Spleen (tissue), 11 donors: ENCODE data around the gene KLHL35. TPM values are rescaled to one million over a fixed set of nuclear protein-coding genes. Genes with fewer than 3 reads are reported as not detected.
A peak's percentile ranks its signal among the peaks of the same experiment; 100 is the strongest.

Experiments
- DNase-seq: peaks from one replicate; pipeline ENCODE4 v3.0.0-alpha.2; 2020
- H3K27ac ChIP-seq, 8 donors: fragments of 200-600 bp; sonication (generic) in 7 of 8; 1 replicate in 4 of 8; 2 replicates in 4 of 8; pipeline versions ENCODE4 v1.5.0 to v1.8.0; 2016 to 2021; ENCODE audit warnings: inconsistent platforms in 4 of 8, mild to moderate bottlenecking in 4 of 8, moderate library complexity in 1 of 8
- H3K27me3 ChIP-seq, 7 donors: fragments of 200-600 bp; sonication (generic) in 6 of 7; replicated peaks in 1 of 7; 1 replicate in 4 of 7; 2 replicates in 3 of 7; pipeline versions ENCODE4 v1.5.0 to v1.8.0; 2016 to 2021; ENCODE audit warnings: inconsistent platforms in 3 of 7, mild to moderate bottlenecking in 1 of 7
- H3K36me3 ChIP-seq, 6 donors: fragments of 200-600 bp; sonication (generic) in 5 of 6; 1 replicate in 4 of 6; 2 replicates in 2 of 6; pipeline versions ENCODE4 v1.5.0 to v1.8.0; 2016 to 2021; ENCODE audit warnings: inconsistent platforms in 2 of 6
- H3K4me1 ChIP-seq, 6 donors: fragments of 200-600 bp; sonication (generic) in 5 of 6; 1 replicate in 3 of 6; 2 replicates in 3 of 6; pipeline versions ENCODE4 v1.5.0 to v1.8.0; 2016 to 2021; ENCODE audit warnings: inconsistent platforms in 3 of 6
- H3K4me3 ChIP-seq, 8 donors: fragments of 200-600 bp; sonication (generic) in 7 of 8; 1 replicate in 4 of 8; 2 replicates in 4 of 8; pipeline versions ENCODE4 v1.5.0 to v1.8.0; 2016 to 2021; ENCODE audit warnings: inconsistent platforms in 4 of 8, mild to moderate bottlenecking in 4 of 8, moderate library complexity in 2 of 8
- H3K9me3 ChIP-seq, 8 donors: fragments of 200-600 bp; sonication (generic) in 7 of 8; 1 replicate in 4 of 8; 2 replicates in 4 of 8; pipeline versions ENCODE4 v1.5.0 to v1.8.0; 2016 to 2021; ENCODE audit warnings: inconsistent platforms in 4 of 8
- CTCF ChIP-seq, 11 experiments: fragments of 200-600 bp in 7 of 11; fragments of 450-650 bp in 4 of 11; sonication (generic) in 4 of 11; IDR thresholded peaks in 8 of 11; conservative IDR thresholded peaks in 3 of 11; 1 replicate in 7 of 11; 2 replicates in 4 of 11; pipeline versions ENCODE4 v1.4.0 to v1.8.0; 2016 to 2021; ENCODE audit warnings: antibody characterized with exemption in 11 of 11, inconsistent platforms in 4 of 11, mild to moderate bottlenecking in 1 of 11
- POLR2A ChIP-seq, 3 donors: fragments of 450-650 bp; IDR thresholded peaks; one replicate each; pipeline ENCODE4 v1.5.1; 2017; ENCODE audit warnings: antibody characterized with exemption in 3 of 3, mild to moderate bottlenecking in 1 of 3
- POLR2AphosphoS5 ChIP-seq, 3 donors: sonication (generic); formaldehyde crosslinking; IDR thresholded peaks; one replicate each; pipeline ENCODE4 v1.5.1; 2017; ENCODE audit warnings: antibody characterized with exemption in 3 of 3
- WGBS, 5 donors: extraction: QIAGEN DNeasy Blood & Tissue Kit in 3 of 5; methylation state at CpG; one replicate each; pipeline versions ENCODE4 v1.1.5 to v1.1.7; 2013 to 2018; 5-methylcytosine and 5-hydroxymethylcytosine counted together
- intact Hi-C: fragments of 100-400 bp; cut with DNase I; formaldehyde crosslinking; loops from one replicate; pipeline ENCODE4 v1.15.0; 2023; ENCODE audit warnings: low total_unique reads
- polyA plus RNA-seq, 3 donors: library from polyadenylated mRNA; stranded (reverse); fragments of 200-250 nt; gene quantifications; one replicate each; pipeline ENCODE4 v1.2.1, GENCODE V29; 2013
- total RNA-seq, 7 donors: library from RNA; depleted of rRNA in 3 of 7; stranded (reverse); fragments of >200 nt in 3 of 7; fragmentation: NEBNext Ultra II Directional in 4 of 7; extraction: Animal tissue kit (Norgen Biotek cat#: 25700) in 4 of 7; gene quantifications; one replicate each; pipeline versions ENCODE4 v1.1.0 to v1.2.1, GENCODE V29; 2016 to 2021
- donor health status: healthy with polysubstance abuse.
- donor health status: DM: no; HTN: no; CAD: no; lungs with moderate emphysema.
- donor health status: DM: no; HTN: no; CAD: no.
- donor health status: Bipolar disorder and iron deficiency.
- donor health status: healthy.
- donor health status: DM: no; HTN: no; CAD: no.
- donor health status: DM: yes; HTN: yes; CAD: no.

Gene KLHL35
- total and polyA plus RNA-seq, 10 donors: 0.19 to 3.8 (median 2.1) TPM

- WGBS, 5 donors: 26 to 39% (median 34%) methylated on average over 5 to 25 of the region's 25 CpGs
- no peak for DNase-seq
- Histone ChIP-seq H3K27ac (peak overlapping the region in 5 of 8 donors; percentile 52 to 74 (median 70)), H3K4me3 (peak overlapping the region in 6 of 8 donors; percentile 15 to 75 (median 46)), H3K4me1 (peaks cover 5 to 56% (median 26%) of the 10 kb centered on the region in 6 donors), H3K27me3 (peaks cover 0 to 57% (median 35%) of the 10 kb centered on the region in 7 donors), H3K9me3 (peaks cover 0 to 9% (median 0%) of the 10 kb centered on the region in 8 donors), H3K36me3 (peaks cover 0 to 6% (median 0%) of the 10 kb centered on the region in 6 donors)
- intact Hi-C loops: no loop called here
- no peak for TF ChIP-seq CTCF (IDR thresholded peaks at IDR 0.05 in 8 of 11, conservative IDR thresholded peaks at IDR 0.05 in 3 of 11)
- peak in 1 of 3 donors; percentile 29 for TF ChIP-seq POLR2AphosphoS5 (IDR thresholded peaks at IDR 0.05)
Observed at GRCh38 chr11:75429641-75429901, 3.4 kb downstream of the KLHL35 start.

DNA sequence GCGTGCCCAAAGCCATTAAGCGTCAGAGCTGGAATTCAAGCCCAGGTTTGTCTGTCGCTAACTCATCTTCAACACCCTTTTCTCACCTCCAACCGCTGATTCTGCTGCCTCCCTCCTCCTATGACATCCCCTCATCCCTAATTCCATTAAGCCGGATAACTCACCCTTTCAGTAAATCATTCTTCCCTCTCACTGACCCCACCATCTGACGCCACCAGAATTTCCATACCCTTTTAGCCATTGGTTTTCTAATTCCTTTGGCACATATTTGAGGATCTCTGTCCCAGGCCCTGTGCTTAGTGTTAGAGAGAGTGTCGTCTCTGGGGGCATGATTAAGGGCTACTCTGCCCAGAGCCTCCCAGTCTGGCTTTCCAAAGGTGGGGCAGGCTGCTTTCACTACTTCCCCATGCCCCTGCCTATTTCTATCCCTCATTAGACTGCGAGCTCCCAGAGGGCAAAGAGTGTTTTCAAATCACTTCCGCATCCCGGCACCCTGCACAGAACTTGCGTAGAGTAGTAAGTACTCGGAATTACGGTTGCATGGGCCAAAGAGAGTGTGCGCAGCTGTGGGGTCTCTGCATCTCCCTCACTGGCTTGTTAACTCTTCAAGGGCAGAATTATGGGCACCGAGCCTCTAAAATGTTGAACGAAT lies 3.9 kb downstream of the KLHL35 start:
- H3K4me1 ChIP-seq: peaks cover 5 to 56% (median 26%) of the 10 kb centered on the region in 6 donors
- H3K36me3 ChIP-seq: peaks cover 0 to 2% (median 0%) of the 10 kb centered on the region in 6 donors
- peak; percentile 45 for DNase-seq
- H3K27ac ChIP-seq: peak overlapping the region in 1 of 8 donors; percentile 70
- H3K9me3 ChIP-seq: peaks cover 0 to 9% (median 0%) of the 10 kb centered on the region in 8 donors
- H3K4me3 ChIP-seq: peak overlapping the region in 2 of 8 donors; percentile 44 to 75
- TF ChIP-seq POLR2AphosphoS5 (IDR thresholded peaks at IDR 0.05) (no peak), POLR2A (IDR thresholded peaks at IDR 0.05) (no peak), CTCF (IDR thresholded peaks at IDR 0.05 in 8 of 11, conservative IDR thresholded peaks at IDR 0.05 in 3 of 11) (no peak)
- intact Hi-C loops: no loop called here
- H3K27me3 ChIP-seq: peaks cover 0 to 57% (median 35%) of the 10 kb centered on the region in 7 donors
- 76 to 85% (median 80%) methylated on average over 16 of the region's 16 CpGs for WGBS, 5 donors

DNA sequence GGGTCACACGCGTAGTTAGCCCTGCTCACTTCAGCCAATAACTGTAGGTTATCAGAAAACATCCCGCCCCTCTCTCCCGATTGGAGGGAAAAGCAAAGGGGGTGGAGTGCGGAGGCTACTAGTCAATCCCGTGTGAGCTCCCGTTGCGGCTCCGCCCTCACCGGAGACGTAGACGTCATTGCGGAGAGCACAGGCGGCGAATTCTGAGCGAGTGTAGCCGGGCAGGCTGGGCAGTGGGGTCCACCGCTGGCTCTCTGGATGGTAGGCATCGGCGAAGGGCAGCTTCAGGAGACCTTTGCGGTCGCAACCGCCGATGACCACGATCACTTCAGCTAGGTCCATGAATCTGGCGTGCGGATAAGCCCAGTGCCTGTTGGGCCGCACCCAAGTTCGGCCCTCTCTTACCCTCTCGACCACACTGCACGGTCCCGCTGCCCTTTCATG lies 4.7 kb downstream of the KLHL35 start:
- intact Hi-C loops: no loop called here

More for the DNA sequence above, 4.7 kb downstream of the KLHL35 start:
- Histone ChIP-seq H3K9me3 (peaks cover 0 to 9% (median 0%) of the 10 kb centered on the region in 8 donors), H3K4me1 (peaks cover 5 to 56% (median 26%) of the 10 kb centered on the region in 6 donors), H3K36me3 (peaks cover 0 to 7% (median 0%) of the 10 kb centered on the region in 6 donors), H3K27me3 (peaks cover 0 to 53% (median 35%) of the 10 kb centered on the region in 7 donors), H3K4me3 (peak overlapping the region in 7 of 8 donors; percentile 0 to 56 (median 29)), H3K27ac (peak overlapping the region in 4 of 8 donors; percentile 30 to 48 (median 41))
- no peak for TF ChIP-seq POLR2A (IDR thresholded peaks at IDR 0.05)
- TF ChIP-seq CTCF (IDR thresholded peaks at IDR 0.05 in 8 of 11, conservative IDR thresholded peaks at IDR 0.05 in 3 of 11): no peak
- peak; percentile 51 to 78 (median 71) for TF ChIP-seq POLR2AphosphoS5 (IDR thresholded peaks at IDR 0.05)
- WGBS, 5 donors: 16 to 62% (median 39%) methylated on average over 32 of the region's 32 CpGs
- DNase-seq: peak; percentile 94
